HG02938 (cell line): ENCODE measurements around the gene ASPG.

Experiments
- ATAC-seq: cut with Tn5 transposase; IDR thresholded peaks from one replicate; pipeline ENCODE4 v1.9.1; 2021; ENCODE audit warnings: mild to moderate bottlenecking, moderate library complexity; ENCODE audit not compliant: unreplicated experiment

Gene ASPG

DNA sequence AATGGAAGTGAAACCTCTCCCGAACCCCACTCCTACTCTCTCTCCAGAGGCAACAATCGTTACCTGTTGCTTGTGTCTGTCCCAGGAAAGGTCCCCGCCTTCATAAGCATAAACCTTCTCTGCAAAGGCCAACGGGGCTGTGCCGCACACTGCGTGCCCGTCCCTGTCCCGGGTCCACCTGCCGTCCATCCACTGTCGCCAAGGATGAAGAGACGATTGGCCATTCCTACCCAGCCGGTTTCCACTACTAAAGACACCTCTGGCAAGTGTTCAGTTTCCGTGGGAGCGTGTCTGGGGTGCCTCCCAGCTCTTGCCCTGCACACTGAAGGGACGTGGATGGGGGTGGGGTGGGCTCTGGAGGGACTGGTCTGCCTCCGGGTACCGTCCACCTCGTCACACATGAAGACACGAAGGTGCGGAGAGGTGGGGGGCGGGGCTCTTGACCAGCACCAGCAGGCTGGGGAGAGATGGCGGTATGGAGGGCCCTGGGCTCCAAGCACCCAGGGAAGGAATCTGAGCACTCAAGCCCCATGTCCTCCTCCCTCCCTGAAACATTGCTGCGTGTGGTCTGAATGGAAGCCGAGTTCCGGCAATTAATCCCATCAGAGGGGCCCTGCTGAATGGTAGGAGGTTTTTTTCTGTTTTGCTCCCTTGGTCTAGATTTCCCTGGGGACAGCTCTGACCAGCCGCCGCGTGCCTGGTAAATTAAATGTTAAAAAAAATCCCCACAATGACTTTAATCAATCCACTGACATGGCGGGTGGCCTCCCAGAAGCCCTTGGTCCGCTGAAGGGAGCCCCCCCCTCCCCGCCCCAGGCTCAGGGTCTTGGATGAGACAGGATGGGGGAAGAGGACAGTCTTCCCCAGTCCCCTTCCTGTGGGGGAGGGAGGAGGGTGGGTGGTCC is 48.8 kb downstream of the ASPG start:
- ATAC-seq: no peak

- ATAC-seq: no peak
These were observed 49.8 kb downstream of the ASPG start for GRCh38 chr14:104135121-104135903.

- no peak for ATAC-seq
These were observed 50.5 kb downstream of the ASPG start for GRCh38 chr14:104135904-104136471.

DNA sequence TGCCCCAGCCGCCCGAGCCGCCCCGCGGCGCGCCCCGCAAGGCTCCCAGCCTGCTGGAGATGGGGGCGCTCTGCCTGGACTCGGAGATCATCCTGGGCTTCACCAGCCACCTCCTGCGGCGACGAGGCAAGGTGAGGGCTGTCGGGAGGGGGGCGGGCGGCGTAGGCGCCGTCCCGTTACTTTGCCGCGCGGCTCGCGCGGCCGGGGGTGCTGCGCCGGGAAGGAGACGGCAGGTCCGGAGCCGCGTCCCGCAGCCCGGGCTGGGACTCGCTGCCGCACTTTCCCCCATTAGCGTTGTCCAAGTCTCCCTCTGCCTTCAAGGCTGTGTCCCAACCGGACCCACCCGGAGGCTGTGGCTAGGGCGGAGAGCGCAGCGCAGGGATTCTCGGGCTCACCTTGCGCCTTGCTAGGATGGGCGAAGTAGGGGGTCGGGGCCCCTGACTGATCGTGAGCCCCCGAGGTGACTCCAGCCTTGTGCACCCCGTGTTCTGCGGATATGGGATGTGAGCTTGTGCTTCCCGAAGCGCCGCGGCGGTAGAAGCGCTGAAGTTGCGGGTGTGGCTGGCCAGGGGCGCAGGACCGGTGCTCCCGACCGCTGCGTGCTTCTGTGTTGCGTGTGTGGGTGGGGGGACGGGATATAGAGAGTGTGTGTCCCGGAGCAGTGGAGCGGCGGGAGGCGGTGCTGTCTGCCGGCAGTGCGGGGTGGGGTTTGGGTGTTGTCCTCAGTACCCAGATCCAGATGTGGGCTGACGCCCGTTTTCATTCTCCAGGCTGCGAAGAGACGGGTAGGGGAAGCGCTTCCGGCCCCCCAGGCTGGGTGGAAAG is 51.2 kb downstream of the ASPG start:
- ATAC-seq: no peak

GRCh38 chr14:104137297-104138097 is 52.0 kb downstream of the ASPG start:
- no peak for ATAC-seq

DNA sequence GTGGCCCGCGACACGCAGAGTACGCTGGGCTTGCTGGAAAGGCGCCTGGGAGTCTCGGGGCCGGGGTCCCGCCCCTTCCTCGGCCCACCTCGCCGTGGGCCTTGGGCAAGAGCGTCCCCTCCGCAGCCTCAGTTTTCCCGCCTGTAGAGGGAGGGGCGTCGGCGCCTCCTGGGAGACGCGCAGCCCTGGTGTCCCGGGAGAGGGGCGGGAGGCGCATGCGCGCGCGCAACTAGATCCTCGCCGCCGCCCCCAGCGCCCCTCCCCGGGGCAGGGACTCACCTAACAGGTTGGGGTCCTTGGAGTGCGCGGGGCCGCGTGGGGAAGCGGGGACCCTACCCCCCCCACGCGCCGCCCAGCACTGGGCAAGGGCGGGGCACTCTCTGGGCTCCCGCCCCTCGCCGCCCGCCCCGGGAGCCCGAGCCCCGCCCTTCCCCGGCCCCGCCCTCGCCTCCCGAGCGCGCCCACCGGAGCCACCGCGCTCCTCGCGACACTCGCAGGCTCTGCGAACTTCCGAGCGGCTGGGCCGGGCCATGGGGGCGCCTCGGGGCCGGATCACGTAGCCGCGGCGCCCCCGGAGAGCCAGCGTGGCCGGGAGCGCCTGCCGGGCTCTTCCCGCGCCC is 52.7 kb downstream of the ASPG start, which contains the start of gene KIF26A:
Gene KIF26A (plus strand): TSS at position 490 of the 620 bp plus-strand sequence. CDS start 136 bp downstream, outside the sequence.
- ATAC-seq: no peak

GRCh38 chr14:104138718-104139459 is 53.4 kb downstream of the ASPG start:
- no peak for ATAC-seq

DNA sequence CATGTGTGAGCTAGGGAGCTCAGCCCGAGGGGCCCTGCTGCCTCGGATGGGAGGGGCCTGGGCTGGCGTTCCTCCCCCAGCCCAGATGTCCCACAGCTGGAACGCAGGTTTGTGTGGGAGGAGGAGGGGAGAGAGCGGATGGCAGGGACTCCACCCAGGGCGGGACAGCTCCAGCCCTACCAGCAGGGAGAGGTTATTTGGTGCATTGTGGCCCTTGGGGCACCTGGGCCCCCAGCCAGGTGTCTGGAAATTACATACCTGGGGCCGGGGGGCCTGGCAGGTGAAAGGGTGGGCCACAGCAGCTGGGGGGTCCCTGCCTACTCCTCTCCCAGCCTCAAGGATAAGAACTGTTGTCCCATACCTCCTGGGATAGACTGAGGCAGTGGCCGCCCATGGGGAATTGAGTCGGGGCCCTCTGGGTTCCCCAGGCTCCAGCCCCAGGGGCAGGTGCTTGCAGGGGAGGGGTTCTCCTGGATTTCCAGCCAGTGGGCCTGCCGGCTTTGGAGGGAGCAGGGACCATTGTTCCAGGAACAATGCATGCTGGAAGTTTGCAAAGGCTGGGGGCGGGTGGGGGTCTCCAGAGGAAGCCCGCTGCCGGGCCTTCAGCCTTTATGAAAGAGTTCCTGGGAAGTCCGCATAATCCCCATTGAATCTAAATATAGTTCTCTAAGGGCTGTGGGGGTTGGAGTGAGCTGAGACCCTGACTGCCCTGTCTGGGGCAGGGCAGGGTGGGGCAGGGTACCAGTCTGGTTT is 54.1 kb downstream of the ASPG start:
- no peak for ATAC-seq

GRCh38 chr14:104140213-104140462 is 54.6 kb downstream of the ASPG start:
- ATAC-seq: no peak

GRCh38 chr14:104140463-104141331 is 55.2 kb downstream of the ASPG start:
- ATAC-seq: no peak

DNA sequence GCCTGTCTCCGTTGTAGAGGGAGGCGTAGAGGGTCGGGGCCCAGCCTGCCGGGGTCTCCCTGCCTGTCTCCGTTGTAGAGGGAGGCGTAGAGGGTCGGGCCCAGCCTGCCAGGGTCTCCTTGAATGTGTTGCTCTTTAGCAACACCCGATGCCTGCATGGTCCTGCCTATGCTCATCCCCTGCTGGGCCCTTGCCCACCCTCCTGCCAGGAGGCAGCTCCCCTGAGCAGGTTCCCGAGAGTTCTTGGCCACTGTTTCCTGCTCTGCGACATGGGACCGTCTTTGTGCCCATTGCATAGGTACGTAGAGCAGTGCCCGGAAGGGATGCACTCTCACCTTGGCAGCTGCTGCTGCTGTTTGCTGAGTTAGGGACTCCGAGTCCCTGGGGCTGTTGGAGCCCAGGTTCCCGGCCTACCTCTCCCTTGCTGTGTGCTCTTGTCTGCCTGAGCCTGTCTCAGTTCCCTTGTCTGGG is 56.2 kb downstream of the ASPG start:
- ATAC-seq: no peak

- no peak for ATAC-seq
These were observed 56.8 kb downstream of the ASPG start for GRCh38 chr14:104142136-104142945.

- no peak for ATAC-seq
These were observed 57.5 kb downstream of the ASPG start for GRCh38 chr14:104142946-104143470.

DNA sequence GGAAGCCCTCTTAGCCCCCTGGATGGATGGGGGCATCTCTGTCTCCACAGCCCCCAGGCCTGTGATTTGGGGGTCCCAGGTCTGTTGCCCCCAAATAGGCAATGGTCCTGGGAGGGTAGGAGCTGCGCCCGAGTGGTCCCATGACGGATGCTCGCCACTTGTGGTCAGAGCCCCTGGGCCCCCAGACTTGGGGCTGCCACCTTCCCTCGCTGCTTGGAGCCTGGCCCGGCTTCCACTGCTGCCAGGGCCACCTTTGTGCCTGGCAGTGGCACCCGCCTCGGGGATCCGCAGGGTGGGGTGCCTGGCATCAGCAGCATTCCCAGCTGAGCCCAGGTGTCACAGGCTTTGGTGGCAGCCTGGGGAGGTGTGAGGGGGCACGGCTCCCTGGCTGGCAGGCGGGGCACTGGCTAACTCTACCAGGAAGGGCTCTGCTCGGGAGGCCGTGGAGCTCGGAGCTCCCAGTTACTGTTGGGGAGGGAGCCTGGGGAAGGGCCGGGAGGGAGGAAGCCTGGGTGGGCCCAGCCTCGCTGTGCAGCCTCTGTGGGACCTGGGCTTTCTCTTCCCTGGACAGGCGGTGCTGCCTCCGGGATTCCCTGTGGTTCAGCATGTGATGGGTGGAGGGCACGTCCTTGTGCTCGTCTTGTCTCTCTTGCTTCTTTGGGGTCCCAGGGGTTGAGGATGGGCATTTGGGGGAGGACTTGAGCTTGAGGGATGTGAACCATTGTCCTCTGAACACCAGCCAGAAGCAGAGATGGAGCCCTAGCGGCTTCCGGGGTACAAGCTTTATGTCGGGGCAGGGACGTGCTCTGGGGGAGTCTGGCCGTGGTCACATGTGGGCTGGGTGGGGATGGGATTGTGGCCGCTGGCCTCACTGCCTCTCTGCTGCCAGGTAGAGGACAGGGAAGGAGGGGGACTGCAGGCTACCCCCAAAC is 58.3 kb downstream of the ASPG start:
- ATAC-seq: no peak

GRCh38 chr14:104144453-104144790 is 58.9 kb downstream of the ASPG start:
- no peak for ATAC-seq
